GM12874 (cell line): Measurements from ENCODE around the gene ATP4B.

ENCODE experiments used
- TF ChIP-seq, protein P1 (sequence below): IDR thresholded peaks from 2 replicates; pipeline ENCODE4 v1.5.1; 2011; ENCODE audit warnings: low read depth, mild to moderate bottlenecking, control low read depth, low read length, moderate library complexity; ENCODE audit not compliant: insufficient read depth

ATP4B gene

GRCh38 chr13:113645329-113645728 is 12.7 kb downstream of the ATP4B start:
- TF ChIP-seq, protein P1, sequence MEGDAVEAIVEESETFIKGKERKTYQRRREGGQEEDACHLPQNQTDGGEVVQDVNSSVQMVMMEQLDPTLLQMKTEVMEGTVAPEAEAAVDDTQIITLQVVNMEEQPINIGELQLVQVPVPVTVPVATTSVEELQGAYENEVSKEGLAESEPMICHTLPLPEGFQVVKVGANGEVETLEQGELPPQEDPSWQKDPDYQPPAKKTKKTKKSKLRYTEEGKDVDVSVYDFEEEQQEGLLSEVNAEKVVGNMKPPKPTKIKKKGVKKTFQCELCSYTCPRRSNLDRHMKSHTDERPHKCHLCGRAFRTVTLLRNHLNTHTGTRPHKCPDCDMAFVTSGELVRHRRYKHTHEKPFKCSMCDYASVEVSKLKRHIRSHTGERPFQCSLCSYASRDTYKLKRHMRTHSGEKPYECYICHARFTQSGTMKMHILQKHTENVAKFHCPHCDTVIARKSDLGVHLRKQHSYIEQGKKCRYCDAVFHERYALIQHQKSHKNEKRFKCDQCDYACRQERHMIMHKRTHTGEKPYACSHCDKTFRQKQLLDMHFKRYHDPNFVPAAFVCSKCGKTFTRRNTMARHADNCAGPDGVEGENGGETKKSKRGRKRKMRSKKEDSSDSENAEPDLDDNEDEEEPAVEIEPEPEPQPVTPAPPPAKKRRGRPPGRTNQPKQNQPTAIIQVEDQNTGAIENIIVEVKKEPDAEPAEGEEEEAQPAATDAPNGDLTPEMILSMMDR = no peak

GRCh38 chr13:113644800-113645199 is 13.2 kb downstream of the ATP4B start:
- TF ChIP-seq, protein P1 = no peak

- TF ChIP-seq, protein P1 = no peak
These were observed 14.4 kb downstream of the ATP4B start for GRCh38 chr13:113643593-113643992.

DNA sequence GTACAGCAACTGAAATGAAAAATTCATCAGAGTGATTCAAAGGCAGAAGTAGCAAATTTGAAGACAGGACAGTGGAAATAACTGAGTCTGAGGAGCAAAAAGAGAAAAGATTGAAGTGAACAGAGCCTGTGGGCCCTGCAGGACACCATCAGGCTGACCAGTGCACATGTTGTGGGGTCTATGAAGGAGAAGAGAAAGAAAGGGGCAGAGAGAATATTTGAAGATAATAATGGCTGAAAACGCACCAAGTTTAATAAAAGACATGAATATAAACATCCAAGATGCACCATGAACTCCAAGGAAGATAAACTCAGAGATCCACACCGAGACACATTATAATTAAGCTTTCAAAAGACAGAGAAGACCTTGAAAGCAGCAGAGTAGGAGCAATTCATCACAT is 15.4 kb downstream of the ATP4B start:
- TF ChIP-seq, protein P1 = no peak

DNA sequence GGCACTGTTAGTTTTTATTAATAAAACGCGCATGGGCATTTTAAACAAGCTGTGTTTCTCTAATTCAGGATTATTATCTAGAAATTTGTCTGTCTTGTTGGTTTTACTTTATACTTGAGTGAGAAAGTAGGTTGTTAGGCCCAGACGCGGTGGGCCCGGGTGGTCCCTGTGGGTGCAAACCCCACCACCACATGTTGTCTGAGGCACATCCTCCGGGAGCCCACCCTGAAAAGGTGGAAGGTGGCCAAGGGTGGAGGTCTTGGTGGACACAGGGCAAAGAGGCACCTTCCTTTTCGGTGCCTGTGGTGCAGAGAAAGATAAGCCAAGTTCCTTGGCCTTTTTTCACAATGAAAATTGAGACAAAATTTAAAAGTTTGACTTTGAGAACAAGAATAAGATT is 16.6 kb downstream of the ATP4B start:
- TF ChIP-seq, protein P1 = no peak

DNA sequence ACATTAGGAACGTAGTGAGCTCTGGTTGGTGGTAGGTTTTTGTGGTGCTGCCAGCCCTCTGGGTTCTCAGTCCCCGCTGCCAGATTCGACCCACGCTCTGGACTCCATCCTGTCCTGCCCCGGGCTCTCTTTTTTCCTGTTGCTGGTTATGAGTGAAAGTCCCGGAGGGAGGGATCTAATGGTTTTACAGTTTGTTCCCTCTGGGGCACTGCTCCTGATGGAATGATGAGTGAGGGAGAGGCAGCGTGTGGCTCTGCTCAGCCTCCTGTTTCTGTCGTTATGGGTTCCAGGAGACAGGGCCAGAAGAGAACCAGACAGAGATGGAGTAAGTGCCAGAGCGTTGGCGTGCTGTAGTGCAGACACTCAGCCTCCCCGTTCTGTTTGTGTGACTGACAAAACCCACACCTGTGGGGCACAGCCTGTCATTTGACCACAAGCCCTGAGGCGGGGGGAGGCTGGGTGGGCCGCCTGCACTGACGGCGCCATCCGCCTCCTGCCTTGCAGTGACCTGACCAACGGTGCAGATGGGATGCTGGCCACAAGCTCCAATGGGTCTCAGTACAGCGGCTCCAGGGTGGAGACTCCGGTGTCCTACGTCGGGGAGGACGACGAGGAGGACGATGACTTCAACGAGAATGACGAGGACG is 18.3 kb downstream of the ATP4B start:
- TF ChIP-seq, protein P1 = no peak

DNA sequence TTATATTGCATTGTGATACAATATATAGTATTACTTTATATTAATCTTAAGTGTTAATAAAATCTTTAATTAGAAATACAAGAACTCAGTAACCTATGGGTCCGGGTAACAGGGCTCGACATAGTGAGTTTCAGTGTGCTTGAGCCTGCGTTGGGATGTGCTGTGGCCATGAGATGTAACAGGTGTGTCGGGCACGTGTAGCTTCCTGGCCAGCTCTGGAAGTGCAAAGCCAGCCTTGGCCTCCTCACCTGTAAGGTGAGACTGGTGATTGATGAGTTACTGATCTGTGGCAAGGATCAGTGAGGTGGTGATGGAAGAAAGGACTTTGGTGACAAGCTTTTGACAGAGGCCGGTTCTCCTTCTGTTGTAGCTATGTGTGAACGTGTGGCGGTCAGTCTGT is 19.2 kb downstream of the ATP4B start:
- TF ChIP-seq, protein P1 = no peak
